Kidney (tissue), 22 donors: Measurements from ENCODE around the gene PNPLA1. TPM values are rescaled to one million over a fixed set of nuclear protein-coding genes. Genes with fewer than 3 reads are reported as not detected.

Source experiments
- DNase-seq, 5 donors: peaks; one replicate each; pipeline ENCODE4 v3.0.0-alpha.2; 2013 to 2020
- FAIRE-seq: peaks from 2 replicates; lab custom pipeline; 2012; peaks lifted over from hg19 to GRCh38; lab: Jason Lieb, UNC
- H3K27ac ChIP-seq, 2 donors: one replicate each; pipeline ENCODE4 v1.7.0; 2013; ENCODE audit warnings: low read depth in 2 of 2, low read length in 2 of 2, inconsistent platforms in 1 of 2
- H3K27me3 ChIP-seq: one replicate; pipeline ENCODE4 v1.7.1; 2013; ENCODE audit warnings: low read length, inconsistent platforms; ENCODE audit not compliant: control insufficient read depth, insufficient read depth
- H3K36me3 ChIP-seq, 3 donors: one replicate each; pipeline versions ENCODE4 v1.7.0 to v1.7.1; 2013; ENCODE audit warnings: low read length in 3 of 3, control low read depth in 1 of 3, inconsistent platforms in 1 of 3; ENCODE audit not compliant: insufficient read depth in 3 of 3, control insufficient read depth in 2 of 3
- H3K4me1 ChIP-seq, 3 donors: one replicate each; pipeline versions ENCODE4 v1.7.0 to v1.7.1; 2013; ENCODE audit warnings: low read length in 3 of 3, inconsistent platforms in 1 of 3, low read depth in 1 of 3; ENCODE audit not compliant: control insufficient read depth in 2 of 3, insufficient read depth in 2 of 3
- H3K4me3 ChIP-seq, 3 donors: one replicate each; pipeline versions ENCODE4 v1.7.0 to v1.8.1; 2013; ENCODE audit warnings: low read length in 3 of 3, control low read depth in 1 of 3, inconsistent platforms in 1 of 3
- H3K9ac ChIP-seq, 3 donors: one replicate each; pipeline versions ENCODE4 v1.7.0 to v1.7.1; 2013; ENCODE audit warnings: low read length in 3 of 3, control low read depth in 1 of 3, inconsistent platforms in 1 of 3
- H3K9me3 ChIP-seq, 3 donors: one replicate each; pipeline versions ENCODE4 v1.7.0 to v1.7.1; 2013; ENCODE audit warnings: low read length in 3 of 3, control low read depth in 1 of 3, inconsistent platforms in 1 of 3; ENCODE audit not compliant: control insufficient read depth in 2 of 3, insufficient read depth in 1 of 3
- intact Hi-C: fragments of 100-400 bp; cut with DNase I; formaldehyde crosslinking; loops from one replicate; pipeline ENCODE4 v1.11.1; 2022
- long read RNA-seq, 10 donors: library from polyadenylated mRNA in 1 of 10; unstranded in 1 of 10; transcript quantifications; one replicate each; pipeline ENCODE4 v2.0.0 and lab custom pipeline, GENCODE V29; 2021 to 2026
- polyA plus RNA-seq: library from polyadenylated mRNA; stranded (reverse); fragments of 350-450 nt; fragmentation: Illumina TruSeq; extraction: RNeasy Lipid Tissue Mini Kit (QIAGEN cat#74804); gene quantifications from one replicate; pipeline ENCODE4 v1.2.3, GENCODE V29; 2014; ENCODE audit warnings: low read depth, low replicate concordance; ENCODE audit not compliant: insufficient read depth
- total RNA-seq: library from RNA; stranded (reverse); fragmentation: NEBNext Ultra II Directional; extraction: Animal tissue kit (Norgen Biotek cat#: 25700); gene quantifications from one replicate; pipeline ENCODE4 v1.2.1, GENCODE V29; 2021
- TF ChIP-seq, protein P1 (sequence below): IDR thresholded peaks from 3 replicates; pipeline ENCODE4 v1.5.1; 2012; ENCODE audit warnings: mild to moderate bottlenecking, moderate library complexity, borderline replicate concordance; ENCODE audit not compliant: insufficient read depth; ENCODE audit errors: extremely low read depth
- donor health status: control.
- donor health status: control.
- donor health status: control.
- donor health status: control.
- donor health status: control.
- donor health status: DM: yes; HTN: yes; CAD: no.
- donor health status: Normal renal cell carcinoma (clear cell type).

The PNPLA1 gene, protein sequence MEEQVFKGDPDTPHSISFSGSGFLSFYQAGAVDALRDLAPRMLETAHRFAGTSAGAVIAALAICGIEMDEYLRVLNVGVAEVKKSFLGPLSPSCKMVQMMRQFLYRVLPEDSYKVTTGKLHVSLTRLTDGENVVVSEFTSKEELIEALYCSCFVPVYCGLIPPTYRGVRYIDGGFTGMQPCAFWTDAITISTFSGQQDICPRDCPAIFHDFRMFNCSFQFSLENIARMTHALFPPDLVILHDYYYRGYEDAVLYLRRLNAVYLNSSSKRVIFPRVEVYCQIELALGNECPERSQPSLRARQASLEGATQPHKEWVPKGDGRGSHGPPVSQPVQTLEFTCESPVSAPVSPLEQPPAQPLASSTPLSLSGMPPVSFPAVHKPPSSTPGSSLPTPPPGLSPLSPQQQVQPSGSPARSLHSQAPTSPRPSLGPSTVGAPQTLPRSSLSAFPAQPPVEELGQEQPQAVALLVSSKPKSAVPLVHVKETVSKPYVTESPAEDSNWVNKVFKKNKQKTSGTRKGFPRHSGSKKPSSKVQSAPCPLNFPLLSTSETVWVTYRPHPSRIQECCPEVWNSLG
- total RNA-seq (0.19 TPM), polyA plus RNA-seq (1.2 TPM)
- long read RNA-seq, donor 1: 0 reads
- long read RNA-seq, donor 2: 0 reads
- long read RNA-seq, donor 3: 0 reads
- long read RNA-seq, donor 4: 0 reads
- long read RNA-seq, donor 5: 0 reads
- long read RNA-seq, donor 6: 0 reads
- long read RNA-seq, donor 7: 0 reads
- long read RNA-seq, donor 8: 0 reads
- long read RNA-seq, donor 9, partial matches to known transcripts: 0 of 1 reads
- long read RNA-seq, donor 9, other reads (novel, unspliced or antisense): 0 of 1 reads
- long read RNA-seq, donor 10: 0 reads

DNA sequence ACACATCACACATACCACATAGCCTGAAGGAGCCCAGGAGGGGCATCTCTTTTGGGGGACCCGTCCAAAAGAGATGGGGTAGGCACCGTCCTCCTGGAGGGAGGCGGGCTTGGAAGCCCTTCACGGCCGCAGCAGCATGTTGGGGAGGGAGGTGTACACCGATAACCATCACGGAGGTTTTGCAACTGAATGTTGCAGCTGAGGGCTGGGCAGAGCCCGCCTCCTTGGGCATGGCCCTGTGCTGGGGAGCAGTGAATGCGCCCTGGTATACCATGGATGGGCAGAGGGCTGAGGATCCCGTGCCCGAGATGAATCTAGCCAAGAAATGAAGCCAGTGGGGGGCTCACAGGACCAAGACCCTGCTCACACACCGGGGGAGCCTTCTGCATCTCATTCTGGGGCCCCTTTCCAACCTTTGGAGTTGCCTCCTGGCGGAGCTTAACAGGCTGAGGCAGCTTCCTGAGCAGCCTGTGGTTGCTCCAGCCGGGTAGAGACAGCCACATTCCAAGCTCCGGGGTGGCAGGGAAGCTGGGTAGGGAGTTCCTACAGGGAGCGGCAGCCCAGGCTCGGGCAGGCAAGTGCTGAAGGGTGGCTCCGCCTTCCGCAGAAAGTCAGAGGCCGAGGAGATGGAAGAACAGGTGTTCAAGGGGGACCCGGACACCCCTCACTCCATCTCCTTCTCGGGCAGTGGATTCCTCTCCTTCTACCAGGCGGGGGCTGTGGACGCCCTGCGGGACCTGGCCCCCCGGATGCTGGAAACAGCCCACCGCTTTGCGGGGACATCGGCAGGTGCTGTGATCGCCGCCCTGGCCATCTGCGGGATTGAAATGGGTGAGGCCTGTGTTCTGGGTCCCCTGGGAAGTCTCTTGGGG, at the start of gene PNPLA1:
Gene PNPLA1 (plus strand): TSS at position 227 of the 872 bp plus-strand sequence. CDS start 400 bp downstream, at position 627.
- FAIRE-seq (no peak), DNase-seq (peak in 1 of 5 donors; percentile 39)
- peaks cover 0 to 4% (median 0%) of the 10 kb centered on the region in 3 donors for H3K9me3 ChIP-seq
- H3K27ac ChIP-seq: no peak within 1 kb of the TSS
- intact Hi-C loops: no loop called here
- TF ChIP-seq, protein P1, sequence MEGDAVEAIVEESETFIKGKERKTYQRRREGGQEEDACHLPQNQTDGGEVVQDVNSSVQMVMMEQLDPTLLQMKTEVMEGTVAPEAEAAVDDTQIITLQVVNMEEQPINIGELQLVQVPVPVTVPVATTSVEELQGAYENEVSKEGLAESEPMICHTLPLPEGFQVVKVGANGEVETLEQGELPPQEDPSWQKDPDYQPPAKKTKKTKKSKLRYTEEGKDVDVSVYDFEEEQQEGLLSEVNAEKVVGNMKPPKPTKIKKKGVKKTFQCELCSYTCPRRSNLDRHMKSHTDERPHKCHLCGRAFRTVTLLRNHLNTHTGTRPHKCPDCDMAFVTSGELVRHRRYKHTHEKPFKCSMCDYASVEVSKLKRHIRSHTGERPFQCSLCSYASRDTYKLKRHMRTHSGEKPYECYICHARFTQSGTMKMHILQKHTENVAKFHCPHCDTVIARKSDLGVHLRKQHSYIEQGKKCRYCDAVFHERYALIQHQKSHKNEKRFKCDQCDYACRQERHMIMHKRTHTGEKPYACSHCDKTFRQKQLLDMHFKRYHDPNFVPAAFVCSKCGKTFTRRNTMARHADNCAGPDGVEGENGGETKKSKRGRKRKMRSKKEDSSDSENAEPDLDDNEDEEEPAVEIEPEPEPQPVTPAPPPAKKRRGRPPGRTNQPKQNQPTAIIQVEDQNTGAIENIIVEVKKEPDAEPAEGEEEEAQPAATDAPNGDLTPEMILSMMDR: no peak
- H3K36me3 ChIP-seq: no peaks in the 10 kb centered on the region
- no peak within 1 kb of the TSS for H3K4me3 ChIP-seq
- peaks cover 0 to 3% (median 0%) of the 10 kb centered on the region in 3 donors for H3K4me1 ChIP-seq
- no peak within 1 kb of the TSS for H3K9ac ChIP-seq
- no peaks in the 10 kb centered on the region for H3K27me3 ChIP-seq

DNA sequence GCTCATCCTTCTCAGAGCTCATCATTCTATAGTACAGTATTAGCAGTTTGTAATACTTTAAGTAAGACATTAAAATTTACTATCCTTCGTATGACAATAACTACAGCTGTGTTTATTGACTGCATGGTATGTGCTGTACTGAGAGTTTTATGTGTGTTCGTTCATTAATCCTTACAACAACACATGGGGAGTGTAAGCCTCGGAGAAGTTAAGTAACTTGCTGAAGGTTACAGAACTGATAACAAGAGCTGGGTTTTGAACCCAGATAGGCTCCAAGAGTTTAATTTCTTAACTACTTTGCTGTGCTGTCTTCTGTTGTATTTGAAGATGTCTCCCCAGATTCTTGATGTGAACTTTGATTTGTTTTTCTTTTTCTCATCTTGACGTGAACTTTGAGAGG, 49.6 kb upstream of the PNPLA1 start:
- H3K4me1 ChIP-seq: peaks cover 0 to 24% (median 7%) of the 10 kb centered on the region in 3 donors
- DNase-seq (no peak), FAIRE-seq (no peak)
- H3K27ac ChIP-seq: no peak overlapping the region
- H3K4me3 ChIP-seq: no peak overlapping the region
- H3K9ac ChIP-seq: no peak overlapping the region
- H3K9me3 ChIP-seq: no peaks in the 10 kb centered on the region
- intact Hi-C loops: no loop called here
- TF ChIP-seq, protein P1: no peak
- H3K27me3 ChIP-seq: no peaks in the 10 kb centered on the region
- H3K36me3 ChIP-seq: peaks cover 6 to 50% (median 24%) of the 10 kb centered on the region in 3 donors

DNA sequence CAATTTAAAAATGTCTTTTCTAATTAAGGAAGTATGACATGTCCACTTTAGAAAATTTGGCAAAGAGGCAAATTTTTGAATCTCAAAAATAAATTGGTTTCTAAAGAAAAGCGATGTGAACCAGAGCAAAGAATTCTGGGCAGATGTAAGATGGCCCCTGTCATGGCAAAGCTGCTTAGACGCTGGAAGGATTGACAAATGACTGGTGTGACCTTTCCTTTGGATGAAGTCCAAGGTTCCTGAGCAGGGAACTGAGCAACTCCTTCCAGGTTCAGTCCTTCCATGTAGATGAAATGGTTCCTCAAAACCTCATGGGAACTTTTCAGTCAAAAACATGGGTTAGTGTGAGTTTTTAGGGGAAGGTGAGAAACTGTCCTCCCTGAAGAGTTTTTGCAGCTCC, 48.2 kb upstream of the PNPLA1 start:
- Histone ChIP-seq H3K9ac (no peak overlapping the region), H3K36me3 (peaks cover 6 to 44% (median 20%) of the 10 kb centered on the region in 3 donors)
- FAIRE-seq: no peak

More for the DNA sequence above, 48.2 kb upstream of the PNPLA1 start:
- H3K27me3 ChIP-seq: no peaks in the 10 kb centered on the region
- no peak overlapping the region for H3K4me3 ChIP-seq
- H3K4me1 ChIP-seq: peaks cover 0 to 31% (median 7%) of the 10 kb centered on the region in 3 donors
- no peaks in the 10 kb centered on the region for H3K9me3 ChIP-seq
- DNase-seq: no peak
- H3K27ac ChIP-seq: no peak overlapping the region
- TF ChIP-seq, protein P1: no peak
- intact Hi-C loops: no loop called here
